ENCODE data around the gene SH3RF1.

Gene SH3RF1

DNA sequence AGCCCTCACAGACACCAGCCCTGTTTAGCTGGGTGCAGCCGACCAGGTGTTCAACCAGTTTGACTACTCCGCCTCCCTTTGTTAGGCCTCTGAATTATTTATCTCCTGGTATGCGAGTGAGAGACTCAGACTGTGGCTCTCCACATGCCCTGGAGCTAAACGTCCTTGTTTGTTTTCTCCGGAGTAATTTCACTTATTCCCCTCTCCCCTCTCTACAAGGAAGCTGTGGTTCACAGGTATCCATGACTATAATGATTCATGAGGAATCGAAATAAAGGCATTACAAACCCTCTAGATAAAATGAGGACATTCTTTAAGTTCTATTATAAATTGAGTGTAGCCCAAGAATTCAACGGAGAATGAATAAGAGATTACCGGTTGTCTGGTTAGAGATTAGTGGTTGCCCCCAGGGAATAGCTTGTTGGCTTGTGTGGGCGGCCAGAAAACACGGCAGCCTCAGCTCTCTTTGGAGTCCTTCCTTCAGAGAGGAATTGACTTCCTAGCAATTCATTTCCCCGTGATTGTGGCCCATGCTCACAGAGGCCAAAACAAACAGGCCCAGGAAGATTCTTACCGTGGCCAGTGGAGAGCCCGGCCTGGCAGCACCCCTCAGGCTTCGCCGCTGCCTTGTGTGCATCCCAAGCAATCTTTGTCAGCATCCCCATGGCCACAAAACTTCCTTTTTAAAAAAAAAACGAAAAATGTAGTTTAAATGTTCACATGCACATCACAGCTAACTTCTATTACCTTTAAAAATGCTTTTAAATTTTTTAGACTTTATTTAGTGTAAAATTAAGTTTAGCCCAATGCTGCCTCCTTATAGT lies 200.5 kb downstream of the SH3RF1 start:
- intact Hi-C loops (cut with DNase I) = no loop called here
- no peak for DNase-seq

- intact Hi-C loops (cut with DNase I) = no loop called here
- peak in 1 of 42 donors; percentile 20 for DNase-seq
Observed at GRCh38 chr4:169068423-169068822, 202.3 kb downstream of the SH3RF1 start.

DNA sequence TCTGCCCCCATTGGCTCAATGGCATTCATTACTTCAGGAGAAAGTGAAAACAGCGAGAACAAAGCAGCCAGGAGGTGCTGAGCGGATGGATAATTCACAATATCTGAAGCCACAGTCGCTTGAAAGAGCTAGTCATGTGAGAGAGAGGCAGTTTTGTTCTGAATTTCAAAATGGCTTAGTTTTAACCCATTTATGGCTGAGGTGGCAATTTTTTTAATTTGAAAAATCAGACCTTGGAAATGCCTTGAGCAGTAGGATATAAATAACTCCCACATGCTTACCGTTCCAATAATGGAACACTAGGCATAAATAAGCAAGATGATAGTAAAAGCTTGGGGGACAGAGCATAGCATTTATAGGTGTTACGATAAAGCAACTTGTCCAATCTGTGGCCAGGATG lies 203.8 kb downstream of the SH3RF1 start:
- intact Hi-C loops (cut with DNase I) = no loop called here
- DNase-seq = no peak

DNA sequence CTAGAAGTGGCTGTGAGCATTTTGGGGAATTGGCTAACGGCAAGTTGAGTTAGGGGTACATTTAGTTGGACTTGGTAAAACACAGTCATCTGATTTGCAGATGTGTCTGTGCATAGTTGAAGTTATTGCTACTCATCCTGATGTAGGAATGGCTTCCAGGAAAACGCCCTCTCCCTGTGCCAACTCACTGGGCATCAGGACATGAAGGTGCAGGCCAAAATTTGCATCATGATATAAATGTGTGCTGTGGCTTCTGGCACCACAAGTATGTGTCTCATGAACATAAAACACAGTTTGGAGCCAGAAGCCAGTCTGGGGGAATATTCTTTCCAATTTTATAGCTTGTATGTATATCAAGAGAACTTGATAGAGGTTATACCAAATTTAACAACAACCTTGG lies 206.5 kb downstream of the SH3RF1 start:
- intact Hi-C loops (cut with DNase I) = no loop called here

DNA sequence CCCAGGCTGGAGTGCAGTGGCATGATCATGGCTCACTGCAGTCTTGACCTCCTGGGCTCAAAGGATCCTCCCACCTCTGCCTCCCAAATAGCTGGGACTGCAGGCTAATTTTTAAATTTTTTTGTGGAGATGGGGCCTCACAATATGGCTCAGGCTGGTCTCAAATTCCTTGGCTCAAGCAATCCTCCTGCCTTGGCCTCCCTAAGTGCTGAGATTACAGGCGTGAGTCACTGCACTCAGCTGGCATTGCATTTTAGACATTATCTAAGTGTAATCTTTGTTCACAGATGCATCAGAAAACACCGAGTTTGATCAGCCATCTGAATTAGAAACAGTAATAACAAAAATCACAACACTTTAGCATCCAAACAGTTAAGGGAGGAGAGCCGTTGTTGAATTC lies 207.3 kb downstream of the SH3RF1 start:
- intact Hi-C loops (cut with DNase I) = no loop called here
- no peak for DNase-seq

More for the DNA sequence above, 206.5 kb downstream of the SH3RF1 start:
- no peak for DNase-seq

DNA sequence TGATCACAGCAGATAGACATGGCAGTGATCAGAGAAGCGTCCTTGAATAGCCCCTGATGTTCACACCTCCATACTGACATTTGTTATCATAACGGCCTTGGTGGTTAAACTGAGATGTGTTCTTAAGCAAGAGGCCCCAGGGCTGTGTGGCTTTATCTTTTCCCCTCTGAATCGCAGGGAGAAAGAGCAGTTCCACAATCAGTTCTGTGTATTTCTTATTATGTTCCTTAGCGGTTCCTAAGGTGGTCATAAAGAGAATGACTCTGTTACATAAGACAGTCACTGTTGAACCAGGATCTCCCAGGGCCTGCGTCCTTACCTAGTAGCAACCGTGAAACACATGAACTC lies 207.9 kb downstream of the SH3RF1 start:
- intact Hi-C loops (cut with DNase I) = no loop called here
- no peak for DNase-seq

DNA sequence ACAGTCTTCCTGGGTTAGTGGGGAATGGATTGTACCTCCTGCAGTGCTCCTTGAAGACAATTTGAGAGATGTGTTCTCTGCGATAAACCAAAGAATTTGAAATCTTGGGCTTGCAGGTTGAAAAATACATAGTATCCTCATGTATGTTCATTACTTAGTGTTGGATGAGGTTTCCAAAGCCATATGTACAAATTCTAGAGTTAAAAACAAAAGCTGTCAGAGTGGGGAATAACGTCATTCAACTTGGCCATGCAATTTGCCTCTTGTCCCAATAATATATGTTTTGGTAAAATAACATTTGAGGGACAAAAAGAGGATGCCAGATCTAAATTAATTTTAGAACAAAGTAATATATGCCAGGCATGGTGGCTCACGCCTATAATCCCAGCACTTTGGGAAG lies 209.4 kb downstream of the SH3RF1 start:
- no peak for DNase-seq
- intact Hi-C loops (cut with DNase I) = no loop called here

DNA sequence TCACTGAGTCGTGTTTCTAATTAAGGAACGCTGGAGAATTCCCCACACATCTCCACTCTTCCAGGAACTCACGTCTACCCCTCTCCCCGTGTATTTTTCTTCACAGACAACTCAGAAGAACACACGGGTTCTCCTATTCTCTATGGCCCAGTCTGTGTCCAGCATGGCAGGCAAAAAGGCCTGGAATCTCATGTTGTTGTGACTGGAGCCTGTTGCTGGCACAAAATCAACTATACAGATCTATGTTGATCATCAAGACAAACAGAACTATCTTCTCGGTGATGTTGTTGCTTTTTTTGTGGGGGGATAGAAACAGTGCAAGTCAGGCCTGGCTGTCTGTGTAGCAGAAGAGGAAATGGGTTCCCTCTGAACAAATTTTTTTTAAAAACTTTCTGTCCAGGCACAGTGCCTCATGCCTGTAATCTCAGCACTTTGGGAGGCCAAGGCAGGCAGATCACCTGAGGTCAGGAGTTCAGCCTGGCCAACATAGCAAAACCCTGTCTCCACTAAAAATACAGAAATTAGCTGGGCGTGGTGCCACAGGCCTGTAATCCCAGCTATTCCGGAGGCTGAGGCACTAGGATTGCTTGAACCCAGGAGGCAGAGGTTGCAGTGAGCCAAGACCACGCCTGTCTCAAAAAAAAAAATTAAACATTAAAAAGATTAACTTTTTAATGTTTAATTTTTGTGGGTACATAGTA lies 210.2 kb downstream of the SH3RF1 start:
- no peak for DNase-seq
- intact Hi-C loops (cut with DNase I) = no loop called here

DNA sequence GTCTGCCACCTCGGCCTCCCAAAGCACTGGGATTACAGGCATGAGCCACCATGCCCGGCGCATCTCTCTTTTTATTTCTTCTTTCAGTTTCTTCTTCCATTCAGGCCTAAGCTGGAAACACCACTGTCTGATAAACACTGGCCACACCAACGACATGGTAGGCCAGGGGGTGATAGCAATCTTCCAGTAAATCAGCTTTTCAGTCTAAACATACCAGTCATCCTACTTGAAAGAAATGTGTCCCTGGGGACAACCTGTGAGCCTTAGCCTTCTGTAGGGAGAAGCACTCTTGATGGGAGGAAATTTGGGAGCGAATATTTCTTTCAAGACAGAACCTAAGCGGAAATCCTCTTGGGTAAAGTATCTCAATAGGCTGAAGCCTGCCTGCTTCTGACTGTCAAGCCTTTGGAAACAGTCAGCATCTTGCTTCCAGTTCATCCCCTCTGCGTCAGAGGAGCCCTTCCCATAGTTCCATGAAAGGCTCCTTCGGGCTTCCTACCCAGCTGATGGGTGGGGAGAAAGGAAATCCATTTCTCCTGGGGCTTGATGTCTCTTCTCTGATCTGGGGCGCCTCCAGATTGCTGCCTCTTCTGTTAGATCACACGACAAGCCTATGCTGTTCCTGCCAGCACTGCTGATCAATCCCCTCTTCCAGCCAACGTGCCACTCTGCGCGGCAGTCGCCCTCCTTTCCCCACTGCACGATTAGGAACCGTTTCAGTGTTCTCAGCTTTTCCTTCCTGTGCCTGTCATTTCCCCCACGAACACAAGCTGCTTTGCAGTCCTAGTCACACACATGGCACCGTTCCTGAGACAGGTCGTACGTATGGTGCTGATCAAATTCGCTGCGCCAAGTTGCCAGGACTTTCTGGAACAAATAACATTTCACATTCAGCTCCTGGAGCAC lies 211.2 kb downstream of the SH3RF1 start:
- DNase-seq = peak in 30 of 42 donors; percentile 4 to 63 (median 30)
- intact Hi-C loops (cut with DNase I) = no loop called here

- DNase-seq = no peak
- intact Hi-C loops (cut with DNase I) = no loop called here
Observed at GRCh38 chr4:169058312-169058711, 212.4 kb downstream of the SH3RF1 start.

GRCh38 chr4:169054879-169055278 lies 215.9 kb downstream of the SH3RF1 start:
- DNase-seq = no peak
- intact Hi-C loops (cut with DNase I) = no loop called here

- intact Hi-C loops (cut with DNase I) = no loop called here
- DNase-seq = no peak
Observed at GRCh38 chr4:169052594-169052945, 218.2 kb downstream of the SH3RF1 start.

DNA sequence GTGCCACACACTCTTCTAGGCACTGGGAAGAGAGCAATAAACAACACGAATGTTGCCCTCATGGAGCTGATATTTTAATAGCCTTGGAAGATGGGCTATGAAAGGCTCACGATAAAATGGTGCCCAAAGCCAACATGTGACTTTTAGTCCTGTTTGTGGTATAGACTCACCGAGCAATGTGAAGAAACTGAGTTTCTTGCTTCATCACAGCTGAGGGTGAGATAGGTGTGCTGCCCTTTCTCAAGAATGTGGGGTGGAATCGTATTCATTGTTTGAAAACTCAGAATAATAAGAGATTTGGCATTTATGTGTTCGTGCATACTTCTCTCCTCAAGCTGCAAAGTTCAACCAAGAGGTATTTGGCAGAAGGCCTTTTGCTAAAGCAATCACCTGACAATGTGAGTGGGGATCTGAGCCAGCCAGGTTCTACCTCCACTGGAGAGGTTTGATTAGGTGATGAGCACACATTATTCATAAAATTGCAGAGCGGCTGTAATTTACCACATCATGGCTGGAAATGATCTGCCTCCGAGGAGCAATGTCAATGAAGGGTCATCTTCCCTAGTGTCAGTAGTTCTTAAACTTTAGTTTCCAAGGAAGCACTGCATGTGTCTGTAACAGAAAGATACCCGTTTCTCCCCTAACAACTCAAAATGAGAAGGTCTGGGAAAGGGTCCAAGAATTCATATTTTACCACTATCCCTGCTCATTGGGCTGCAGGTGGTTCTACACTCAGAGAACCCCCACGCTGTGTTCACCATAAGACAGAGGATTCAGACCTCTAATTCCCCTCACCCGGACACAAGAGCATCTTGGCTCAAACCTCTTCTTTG lies 218.8 kb downstream of the SH3RF1 start:
- DNase-seq = no peak
- intact Hi-C loops (cut with DNase I) = no loop called here

GRCh38 chr4:169050881-169051760 lies 219.6 kb downstream of the SH3RF1 start:
- DNase-seq = no peak
- intact Hi-C loops (cut with DNase I) = no loop called here

- intact Hi-C loops (cut with DNase I) = no loop called here
- no peak for DNase-seq
Observed at GRCh38 chr4:169050284-169050683, 220.5 kb downstream of the SH3RF1 start.

- DNase-seq = peak in 2 of 42 donors; percentile 13 to 17
- intact Hi-C loops (cut with DNase I) = no loop called here
Observed at GRCh38 chr4:169048868-169049414, 221.8 kb downstream of the SH3RF1 start.

GRCh38 chr4:169047956-169048355 lies 222.8 kb downstream of the SH3RF1 start:
- intact Hi-C loops (cut with DNase I) = no loop called here
- no peak for DNase-seq
